Testis (tissue), 3 donors: ENCODE results near the gene RAD51C. TPM values are rescaled to one million over a fixed set of nuclear protein-coding genes. Genes with fewer than 3 reads are reported as not detected.
"Not testable (repeated sequence)": the region's sequence is repeated elsewhere in the genome, so short reads cannot be mapped to it uniquely, and the experiment has no call there.

ENCODE experiments used
- DNase-seq: peaks from one replicate; pipeline ENCODE4 v3.0.0-alpha.2; 2019
- H3K27ac ChIP-seq, 2 donors: fragments of 200-600 bp; sonication (generic); one replicate each; pipeline ENCODE4 v1.5.1; 2019
- H3K27me3 ChIP-seq: fragments of 200-600 bp; sonication (generic); one replicate; pipeline ENCODE4 v1.5.1; 2019
- H3K36me3 ChIP-seq: fragments of 200-600 bp; sonication (generic); one replicate; pipeline ENCODE4 v1.5.1; 2017; ENCODE audit warnings: low read depth; ENCODE audit errors: missing control alignments
- H3K4me1 ChIP-seq: fragments of 200-600 bp; sonication (generic); one replicate; pipeline ENCODE4 v1.5.1; 2019
- H3K4me3 ChIP-seq, 2 donors: fragments of 200-600 bp; sonication (generic); one replicate each; pipeline ENCODE4 v1.5.1; 2017 to 2019
- H3K9me3 ChIP-seq: fragments of 200-600 bp; sonication (generic); one replicate; pipeline ENCODE4 v1.5.1; 2017
- CTCF ChIP-seq, 3 experiments: fragments of 450-650 bp in 2 of 3; fragments of 200-600 bp in 1 of 3; sonication (generic) in 1 of 3; IDR thresholded peaks; one replicate each; pipeline ENCODE4 v1.5.1; 2016 to 2019; ENCODE audit warnings: antibody characterized with exemption in 3 of 3, mild to moderate bottlenecking in 2 of 3, moderate library complexity in 1 of 3
- POLR2A ChIP-seq: fragments of 450-650 bp; IDR thresholded peaks from one replicate; pipeline ENCODE4 v1.6.1; 2017; ENCODE audit warnings: antibody characterized with exemption, mild to moderate bottlenecking, moderate library complexity
- WGBS, 2 donors: methylation state at CpG; one replicate each; pipeline ENCODE4 v1.1.5; 2018; 5-methylcytosine and 5-hydroxymethylcytosine counted together
- intact Hi-C: fragments of 100-400 bp; cut with DNase I; formaldehyde crosslinking; loops from one replicate; pipeline ENCODE4 v1.15.1; 2023; ENCODE audit warnings: low total_unique reads
- polyA plus RNA-seq: library from polyadenylated mRNA; stranded (reverse); fragments of 350-450 nt; fragmentation: Illumina TruSeq; extraction: RNeasy Lipid Tissue Mini Kit (QIAGEN cat#74804); gene quantifications from one replicate; pipeline ENCODE4 v1.2.3, GENCODE V29; 2014; ENCODE audit warnings: low read depth, low replicate concordance; ENCODE audit not compliant: insufficient read depth
- total RNA-seq, 2 donors: library from RNA; depleted of rRNA; stranded (reverse); fragments of >200 nt; gene quantifications; one replicate each; pipeline ENCODE4 v1.2.3, GENCODE V29; 2016

The RAD51C gene
- total and polyA plus RNA-seq, 3 donors from 2014 or later, result 44.5 to 63.4 (median 53.5) TPM

DNA sequence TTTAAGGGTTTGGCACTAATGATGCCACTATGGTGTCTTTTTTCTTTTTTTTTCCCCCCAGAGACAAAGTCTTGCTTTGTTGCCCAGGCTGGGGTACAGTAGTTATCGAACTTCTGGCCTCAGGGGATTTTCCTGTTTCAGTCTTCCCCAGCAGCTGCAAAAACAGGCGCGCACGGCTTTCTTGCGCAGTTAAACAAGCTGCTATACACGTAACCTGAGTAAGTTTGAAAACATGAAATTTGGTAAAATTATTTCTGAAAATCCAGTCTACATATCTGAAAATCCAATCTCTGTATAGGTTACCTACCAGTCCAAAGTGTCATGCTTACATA lies 12.4 kb upstream of the RAD51C start:
- Histone ChIP-seq H3K36me3 (no peaks in the 10 kb centered on the region), H3K4me1 (no peaks in the 10 kb centered on the region), H3K27ac (no peak overlapping the region), H3K9me3 (no peaks in the 10 kb centered on the region), H3K4me3 (no peak overlapping the region), H3K27me3 (no peaks in the 10 kb centered on the region)
- 90 to 92% methylated on average over 6 of the region's 6 CpGs for WGBS, 2 donors
- TF ChIP-seq CTCF (IDR thresholded peaks at IDR 0.05), result no peak
- no peak for TF ChIP-seq POLR2A
- intact Hi-C loops, result no loop called here
- DNase-seq, result no peak

- intact Hi-C loops, result no loop called here
- H3K27ac ChIP-seq, result no peak overlapping the region
- H3K4me1 ChIP-seq, result no peaks in the 10 kb centered on the region
- H3K9me3 ChIP-seq, result no peaks in the 10 kb centered on the region
- TF ChIP-seq POLR2A, result no peak
- no peak for TF ChIP-seq CTCF (IDR thresholded peaks at IDR 0.05)
- no peak for DNase-seq
- H3K36me3 ChIP-seq, result no peaks in the 10 kb centered on the region
- H3K27me3 ChIP-seq, result no peaks in the 10 kb centered on the region
- WGBS, 2 donors, result 82 to 84% methylated on average over 10 of the region's 10 CpGs
- H3K4me3 ChIP-seq, result no peak overlapping the region
Observed at GRCh38 chr17:58684003-58684402, 8.4 kb upstream of the RAD51C start.

GRCh38 chr17:58684462-58684861 lies 7.9 kb upstream of the RAD51C start:
- DNase-seq, H3K27me3 ChIP-seq, H3K36me3 ChIP-seq, intact Hi-C loops, H3K4me1 ChIP-seq, H3K4me3 ChIP-seq, H3K9me3 ChIP-seq, H3K27ac ChIP-seq: not testable (repeated sequence)
- 85 to 94% methylated on average over 6 of the region's 6 CpGs for WGBS, 2 donors

DNA sequence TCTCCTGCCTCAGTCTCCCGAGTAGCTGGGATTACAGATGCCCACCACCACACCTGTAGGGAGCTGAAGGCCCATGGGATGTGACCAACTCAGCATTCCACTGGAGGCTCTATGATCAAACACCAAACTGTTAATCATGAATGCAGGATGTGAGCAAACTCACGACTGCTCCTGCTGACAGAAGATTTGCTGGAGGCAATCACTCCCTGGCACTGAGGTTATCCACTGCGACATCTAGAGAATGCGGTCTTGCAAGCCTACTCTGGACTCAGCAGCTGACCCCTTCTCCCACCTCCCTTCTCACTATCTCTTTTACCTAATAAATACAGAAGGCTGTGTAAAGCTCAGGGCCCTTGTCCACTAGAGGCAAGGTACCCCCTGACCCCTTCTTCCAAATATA lies 5.4 kb upstream of the RAD51C start:
- Histone ChIP-seq H3K27ac (no peak overlapping the region), H3K27me3 (no peaks in the 10 kb centered on the region), H3K36me3 (no peaks in the 10 kb centered on the region), H3K9me3 (no peaks in the 10 kb centered on the region), H3K4me3 (no peak overlapping the region), H3K4me1 (peaks cover under 1% of the 10 kb centered on the region)
- TF ChIP-seq CTCF (IDR thresholded peaks at IDR 0.05) (no peak), POLR2A (no peak)
- intact Hi-C loops, result no loop called here
- WGBS, 2 donors, result 47 to 60% methylated on average over 4 of the region's 4 CpGs
- no peak for DNase-seq

DNA sequence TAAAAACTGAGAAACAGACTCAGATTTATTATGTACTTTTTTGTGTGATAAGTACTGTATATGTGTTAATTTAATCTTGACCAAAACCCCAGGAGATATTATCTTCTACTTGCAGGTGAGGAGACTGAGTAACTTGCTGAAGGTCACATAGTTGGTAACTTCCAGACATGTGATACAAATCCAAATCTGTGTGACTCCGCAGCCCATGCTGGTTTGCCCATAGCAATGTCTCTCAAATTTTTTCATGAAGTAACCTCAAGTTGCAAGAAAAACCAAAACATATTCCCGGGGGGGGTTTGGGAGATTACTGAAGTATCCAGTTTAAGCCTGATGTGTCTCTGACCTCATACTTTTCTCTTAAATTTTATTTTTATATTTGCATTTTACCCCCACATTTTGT lies 3.9 kb upstream of the RAD51C start:
- H3K27ac ChIP-seq, result no peak overlapping the region
- no peaks in the 10 kb centered on the region for H3K36me3 ChIP-seq
- intact Hi-C loops, result no loop called here
- H3K27me3 ChIP-seq, result no peaks in the 10 kb centered on the region
- H3K4me1 ChIP-seq, result peaks cover 7% of the 10 kb centered on the region
- no peak overlapping the region for H3K4me3 ChIP-seq
- H3K9me3 ChIP-seq, result no peaks in the 10 kb centered on the region
- 81 to 89% methylated on average over 2 of the region's 2 CpGs for WGBS, 2 donors
- no peak for DNase-seq
- TF ChIP-seq CTCF (IDR thresholded peaks at IDR 0.05) (no peak), POLR2A (no peak)

DNA sequence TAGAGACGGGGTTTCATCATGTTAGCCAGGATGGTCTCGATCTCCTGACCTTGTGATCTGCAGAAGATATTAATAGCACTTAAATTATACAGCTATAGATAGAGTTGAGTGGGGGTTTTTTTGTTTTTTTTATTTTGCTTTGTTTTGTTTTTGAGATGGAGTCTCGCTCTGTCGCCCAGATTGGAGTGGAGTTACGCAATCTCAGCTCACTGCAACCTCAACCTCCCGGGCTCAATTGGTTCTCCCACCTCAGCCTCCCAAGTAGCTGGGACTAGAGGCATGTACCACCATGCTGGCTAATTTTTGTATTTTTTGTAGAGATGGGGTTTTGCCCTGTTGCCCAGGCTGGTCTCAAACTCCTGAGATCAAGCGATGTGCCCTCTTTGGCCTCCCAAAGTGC lies 2.4 kb upstream of the RAD51C start:
- H3K4me3 ChIP-seq, H3K36me3 ChIP-seq, DNase-seq, intact Hi-C loops, H3K9me3 ChIP-seq, H3K27me3 ChIP-seq, H3K27ac ChIP-seq: not testable (repeated sequence)
- 94 to 95% methylated on average over 7 of the region's 7 CpGs for WGBS, 2 donors
- H3K4me1 ChIP-seq, result peaks cover 11% of the 10 kb centered on the region
